ENCODE results near the gene NCK2.

NCK2 gene

GRCh38 chr2:105796791-105797190 lies 52.1 kb downstream of the NCK2 start:
- H3K27ac ChIP-seq (ENCODE audit: low read depth, low read length), result no peak overlapping the region
- no peak overlapping the region for H3K9ac ChIP-seq (ENCODE audit: low read depth in 1 of 2, low read length in 2 of 2)
- H3K27me3 ChIP-seq (ENCODE audit: control insufficient read depth in 1 of 2, insufficient read depth in 2 of 2, low read length in 2 of 2), result no peaks in the 10 kb centered on the region
- no peaks in the 10 kb centered on the region for H3K9me3 ChIP-seq (ENCODE audit: control insufficient read depth in 1 of 2, low read length in 2 of 2)
- no peak overlapping the region for H3K4me3 ChIP-seq (ENCODE audit: low read depth in 1 of 2, low read length in 2 of 2)
- no peaks in the 10 kb centered on the region for H3K36me3 ChIP-seq (ENCODE audit: control insufficient read depth in 1 of 2, insufficient read depth in 2 of 2, low read length in 2 of 2)
- peaks cover 61 to 89% of the 10 kb centered on the region in 2 donors for H3K4me1 ChIP-seq (ENCODE audit: control insufficient read depth in 1 of 2, insufficient read depth in 2 of 2, low read length in 2 of 2)

- Histone ChIP-seq H3K36me3 (ENCODE audit: control insufficient read depth in 1 of 2, insufficient read depth in 2 of 2, low read length in 2 of 2) (no peaks in the 10 kb centered on the region), H3K4me1 (ENCODE audit: control insufficient read depth in 1 of 2, insufficient read depth in 2 of 2, low read length in 2 of 2) (peaks cover 67 to 90% of the 10 kb centered on the region in 2 donors), H3K4me3 (ENCODE audit: low read depth in 1 of 2, low read length in 2 of 2) (peak overlapping the region; percentile 20 to 22), H3K27ac (ENCODE audit: low read depth, low read length) (peak overlapping the region; percentile 46), H3K9me3 (ENCODE audit: control insufficient read depth in 1 of 2, low read length in 2 of 2) (no peaks in the 10 kb centered on the region), H3K27me3 (ENCODE audit: control insufficient read depth in 1 of 2, insufficient read depth in 2 of 2, low read length in 2 of 2) (no peaks in the 10 kb centered on the region), H3K9ac (ENCODE audit: low read depth in 1 of 2, low read length in 2 of 2) (no peak overlapping the region)
Observed at GRCh38 chr2:105797298-105797819, 52.6 kb downstream of the NCK2 start.

- Histone ChIP-seq H3K9me3 (ENCODE audit: control insufficient read depth in 1 of 2, low read length in 2 of 2) (no peaks in the 10 kb centered on the region), H3K27ac (ENCODE audit: low read depth, low read length) (no peak overlapping the region), H3K27me3 (ENCODE audit: control insufficient read depth in 1 of 2, insufficient read depth in 2 of 2, low read length in 2 of 2) (no peaks in the 10 kb centered on the region), H3K9ac (ENCODE audit: low read depth in 1 of 2, low read length in 2 of 2) (no peak overlapping the region), H3K4me1 (ENCODE audit: control insufficient read depth in 1 of 2, insufficient read depth in 2 of 2, low read length in 2 of 2) (peaks cover 79 to 90% of the 10 kb centered on the region in 2 donors), H3K4me3 (ENCODE audit: low read depth in 1 of 2, low read length in 2 of 2) (no peak overlapping the region), H3K36me3 (ENCODE audit: control insufficient read depth in 1 of 2, insufficient read depth in 2 of 2, low read length in 2 of 2) (no peaks in the 10 kb centered on the region)
Observed at GRCh38 chr2:105798595-105798994, 53.9 kb downstream of the NCK2 start.

- H3K27ac ChIP-seq (ENCODE audit: low read depth, low read length), result no peak overlapping the region
- peak overlapping the region in 1 of 2 donors; percentile 4 for H3K9ac ChIP-seq (ENCODE audit: low read depth in 1 of 2, low read length in 2 of 2)
- H3K27me3 ChIP-seq (ENCODE audit: control insufficient read depth in 1 of 2, insufficient read depth in 2 of 2, low read length in 2 of 2), result no peaks in the 10 kb centered on the region
- peak overlapping the region in 1 of 2 donors; percentile 19 for H3K4me3 ChIP-seq (ENCODE audit: low read depth in 1 of 2, low read length in 2 of 2)
- no peaks in the 10 kb centered on the region for H3K36me3 ChIP-seq (ENCODE audit: control insufficient read depth in 1 of 2, insufficient read depth in 2 of 2, low read length in 2 of 2)
- no peaks in the 10 kb centered on the region for H3K9me3 ChIP-seq (ENCODE audit: control insufficient read depth in 1 of 2, low read length in 2 of 2)
- H3K4me1 ChIP-seq (ENCODE audit: control insufficient read depth in 1 of 2, insufficient read depth in 2 of 2, low read length in 2 of 2), result peaks cover 88 to 98% of the 10 kb centered on the region in 2 donors
Observed at GRCh38 chr2:105800036-105800713, 55.5 kb downstream of the NCK2 start.

GRCh38 chr2:105800953-105801635 lies 56.4 kb downstream of the NCK2 start:
- Histone ChIP-seq H3K4me1 (ENCODE audit: control insufficient read depth in 1 of 2, insufficient read depth in 2 of 2, low read length in 2 of 2) (peaks cover 79 to 88% of the 10 kb centered on the region in 2 donors), H3K4me3 (ENCODE audit: low read depth in 1 of 2, low read length in 2 of 2) (no peak overlapping the region), H3K9me3 (ENCODE audit: control insufficient read depth in 1 of 2, low read length in 2 of 2) (no peaks in the 10 kb centered on the region), H3K27ac (ENCODE audit: low read depth, low read length) (no peak overlapping the region), H3K36me3 (ENCODE audit: control insufficient read depth in 1 of 2, insufficient read depth in 2 of 2, low read length in 2 of 2) (no peaks in the 10 kb centered on the region), H3K27me3 (ENCODE audit: control insufficient read depth in 1 of 2, insufficient read depth in 2 of 2, low read length in 2 of 2) (no peaks in the 10 kb centered on the region), H3K9ac (ENCODE audit: low read depth in 1 of 2, low read length in 2 of 2) (no peak overlapping the region)

GRCh38 chr2:105801961-105802360 lies 57.2 kb downstream of the NCK2 start:
- no peak overlapping the region for H3K27ac ChIP-seq (ENCODE audit: low read depth, low read length)
- no peaks in the 10 kb centered on the region for H3K9me3 ChIP-seq (ENCODE audit: control insufficient read depth in 1 of 2, low read length in 2 of 2)
- no peaks in the 10 kb centered on the region for H3K27me3 ChIP-seq (ENCODE audit: control insufficient read depth in 1 of 2, insufficient read depth in 2 of 2, low read length in 2 of 2)
- no peak overlapping the region for H3K9ac ChIP-seq (ENCODE audit: low read depth in 1 of 2, low read length in 2 of 2)
- no peak overlapping the region for H3K4me3 ChIP-seq (ENCODE audit: low read depth in 1 of 2, low read length in 2 of 2)
- peaks cover 70 to 80% of the 10 kb centered on the region in 2 donors for H3K4me1 ChIP-seq (ENCODE audit: control insufficient read depth in 1 of 2, insufficient read depth in 2 of 2, low read length in 2 of 2)
- H3K36me3 ChIP-seq (ENCODE audit: control insufficient read depth in 1 of 2, insufficient read depth in 2 of 2, low read length in 2 of 2), result no peaks in the 10 kb centered on the region

GRCh38 chr2:105802587-105802986 lies 57.9 kb downstream of the NCK2 start:
- Histone ChIP-seq H3K4me3 (ENCODE audit: low read depth in 1 of 2, low read length in 2 of 2) (no peak overlapping the region), H3K27ac (ENCODE audit: low read depth, low read length) (no peak overlapping the region), H3K4me1 (ENCODE audit: control insufficient read depth in 1 of 2, insufficient read depth in 2 of 2, low read length in 2 of 2) (peaks cover 64 to 74% of the 10 kb centered on the region in 2 donors)

GRCh38 chr2:105803337-105803736 lies 58.6 kb downstream of the NCK2 start:
- Histone ChIP-seq H3K27ac (ENCODE audit: low read depth, low read length) (no peak overlapping the region), H3K4me3 (ENCODE audit: low read depth in 1 of 2, low read length in 2 of 2) (no peak overlapping the region), H3K36me3 (ENCODE audit: control insufficient read depth in 1 of 2, insufficient read depth in 2 of 2, low read length in 2 of 2) (no peaks in the 10 kb centered on the region), H3K9me3 (ENCODE audit: control insufficient read depth in 1 of 2, low read length in 2 of 2) (no peaks in the 10 kb centered on the region), H3K9ac (ENCODE audit: low read depth in 1 of 2, low read length in 2 of 2) (no peak overlapping the region), H3K27me3 (ENCODE audit: control insufficient read depth in 1 of 2, insufficient read depth in 2 of 2, low read length in 2 of 2) (no peaks in the 10 kb centered on the region), H3K4me1 (ENCODE audit: control insufficient read depth in 1 of 2, insufficient read depth in 2 of 2, low read length in 2 of 2) (peaks cover 62 to 66% of the 10 kb centered on the region in 2 donors)

More at GRCh38 chr2:105802587-105802986, 57.9 kb downstream of the NCK2 start:
- Histone ChIP-seq H3K9me3 (ENCODE audit: control insufficient read depth in 1 of 2, low read length in 2 of 2) (no peaks in the 10 kb centered on the region), H3K36me3 (ENCODE audit: control insufficient read depth in 1 of 2, insufficient read depth in 2 of 2, low read length in 2 of 2) (no peaks in the 10 kb centered on the region), H3K9ac (ENCODE audit: low read depth in 1 of 2, low read length in 2 of 2) (no peak overlapping the region), H3K27me3 (ENCODE audit: control insufficient read depth in 1 of 2, insufficient read depth in 2 of 2, low read length in 2 of 2) (no peaks in the 10 kb centered on the region)

GRCh38 chr2:105803773-105804172 lies 59.1 kb downstream of the NCK2 start:
- Histone ChIP-seq H3K9me3 (ENCODE audit: control insufficient read depth in 1 of 2, low read length in 2 of 2) (no peaks in the 10 kb centered on the region), H3K4me1 (ENCODE audit: control insufficient read depth in 1 of 2, insufficient read depth in 2 of 2, low read length in 2 of 2) (peaks cover 59 to 62% of the 10 kb centered on the region in 2 donors), H3K9ac (ENCODE audit: low read depth in 1 of 2, low read length in 2 of 2) (no peak overlapping the region), H3K36me3 (ENCODE audit: control insufficient read depth in 1 of 2, insufficient read depth in 2 of 2, low read length in 2 of 2) (no peaks in the 10 kb centered on the region), H3K27me3 (ENCODE audit: control insufficient read depth in 1 of 2, insufficient read depth in 2 of 2, low read length in 2 of 2) (no peaks in the 10 kb centered on the region), H3K27ac (ENCODE audit: low read depth, low read length) (no peak overlapping the region), H3K4me3 (ENCODE audit: low read depth in 1 of 2, low read length in 2 of 2) (no peak overlapping the region)

- Histone ChIP-seq H3K27me3 (ENCODE audit: control insufficient read depth in 1 of 2, insufficient read depth in 2 of 2, low read length in 2 of 2) (no peaks in the 10 kb centered on the region), H3K36me3 (ENCODE audit: control insufficient read depth in 1 of 2, insufficient read depth in 2 of 2, low read length in 2 of 2) (no peaks in the 10 kb centered on the region), H3K4me3 (ENCODE audit: low read depth in 1 of 2, low read length in 2 of 2) (no peak overlapping the region), H3K4me1 (ENCODE audit: control insufficient read depth in 1 of 2, insufficient read depth in 2 of 2, low read length in 2 of 2) (peaks cover 58 to 60% of the 10 kb centered on the region in 2 donors), H3K9ac (ENCODE audit: low read depth in 1 of 2, low read length in 2 of 2) (no peak overlapping the region), H3K27ac (ENCODE audit: low read depth, low read length) (no peak overlapping the region), H3K9me3 (ENCODE audit: control insufficient read depth in 1 of 2, low read length in 2 of 2) (no peaks in the 10 kb centered on the region)
Observed at GRCh38 chr2:105804266-105804665, 59.6 kb downstream of the NCK2 start.

Measured in duodenal mucosa (tissue), 2 donors.